Cardiac muscle cell (in vitro differentiated cells and primary cell): ENCODE measurements around the gene CRYBG2. TPM values are rescaled to one million over a fixed set of nuclear protein-coding genes. Genes with fewer than 3 reads are reported as not detected.

Source experiments
- DNase-seq, 2 donors: peaks; one replicate each; pipeline versions ENCODE4 v3.0.0 to v3.0.0-alpha.2; 2010 to 2017; ENCODE audit warnings: low read depth in 1 of 2, low spot score in 1 of 2
- H3K27ac ChIP-seq: fragments of 200-600 bp; sonication (generic); 2 replicates; pipeline ENCODE4 v1.5.1; 2016
- H3K27me3 ChIP-seq: fragments of 200-600 bp; sonication (generic); 2 replicates; pipeline ENCODE4 v1.6.0; 2016; ENCODE audit warnings: control low read depth
- H3K36me3 ChIP-seq: fragments of 200-600 bp; sonication (generic); 2 replicates; pipeline ENCODE4 v1.5.1; 2016; ENCODE audit warnings: control low read depth
- H3K4me1 ChIP-seq: fragments of 200-600 bp; sonication (generic); 2 replicates; pipeline ENCODE4 v1.8.1; 2017; ENCODE audit warnings: low read depth, mild to moderate bottlenecking, mixed run types
- H3K4me3 ChIP-seq: fragments of 200-600 bp; sonication (generic); 2 replicates; pipeline ENCODE4 v1.5.1; 2016; ENCODE audit warnings: mild to moderate bottlenecking
- H3K9me3 ChIP-seq: fragments of 200-600 bp; sonication (generic); 2 replicates; pipeline ENCODE4 v1.5.1; 2017; ENCODE audit warnings: low read depth, mild to moderate bottlenecking, control low read depth
- polyA plus RNA-seq: library from polyadenylated mRNA; unstranded; fragments of >200 nt; fragmentation: Nextera tagmentation; extraction: Ambion mirVana; gene quantifications from 2 replicates; pipeline ENCODE4 v1.2.1, GENCODE V29; 2016
- total RNA-seq: library from RNA; depleted of rRNA; stranded (reverse); fragments of >200 nt; gene quantifications from 2 replicates; pipeline ENCODE4 v1.2.3, GENCODE V29; 2016
- TF ChIP-seq, protein P1 (sequence below): IDR thresholded peaks from 2 replicates; pipeline ENCODE4 v1.5.1; 2012; ENCODE audit warnings: low read depth, mild to moderate bottlenecking, low read length

The CRYBG2 gene, protein sequence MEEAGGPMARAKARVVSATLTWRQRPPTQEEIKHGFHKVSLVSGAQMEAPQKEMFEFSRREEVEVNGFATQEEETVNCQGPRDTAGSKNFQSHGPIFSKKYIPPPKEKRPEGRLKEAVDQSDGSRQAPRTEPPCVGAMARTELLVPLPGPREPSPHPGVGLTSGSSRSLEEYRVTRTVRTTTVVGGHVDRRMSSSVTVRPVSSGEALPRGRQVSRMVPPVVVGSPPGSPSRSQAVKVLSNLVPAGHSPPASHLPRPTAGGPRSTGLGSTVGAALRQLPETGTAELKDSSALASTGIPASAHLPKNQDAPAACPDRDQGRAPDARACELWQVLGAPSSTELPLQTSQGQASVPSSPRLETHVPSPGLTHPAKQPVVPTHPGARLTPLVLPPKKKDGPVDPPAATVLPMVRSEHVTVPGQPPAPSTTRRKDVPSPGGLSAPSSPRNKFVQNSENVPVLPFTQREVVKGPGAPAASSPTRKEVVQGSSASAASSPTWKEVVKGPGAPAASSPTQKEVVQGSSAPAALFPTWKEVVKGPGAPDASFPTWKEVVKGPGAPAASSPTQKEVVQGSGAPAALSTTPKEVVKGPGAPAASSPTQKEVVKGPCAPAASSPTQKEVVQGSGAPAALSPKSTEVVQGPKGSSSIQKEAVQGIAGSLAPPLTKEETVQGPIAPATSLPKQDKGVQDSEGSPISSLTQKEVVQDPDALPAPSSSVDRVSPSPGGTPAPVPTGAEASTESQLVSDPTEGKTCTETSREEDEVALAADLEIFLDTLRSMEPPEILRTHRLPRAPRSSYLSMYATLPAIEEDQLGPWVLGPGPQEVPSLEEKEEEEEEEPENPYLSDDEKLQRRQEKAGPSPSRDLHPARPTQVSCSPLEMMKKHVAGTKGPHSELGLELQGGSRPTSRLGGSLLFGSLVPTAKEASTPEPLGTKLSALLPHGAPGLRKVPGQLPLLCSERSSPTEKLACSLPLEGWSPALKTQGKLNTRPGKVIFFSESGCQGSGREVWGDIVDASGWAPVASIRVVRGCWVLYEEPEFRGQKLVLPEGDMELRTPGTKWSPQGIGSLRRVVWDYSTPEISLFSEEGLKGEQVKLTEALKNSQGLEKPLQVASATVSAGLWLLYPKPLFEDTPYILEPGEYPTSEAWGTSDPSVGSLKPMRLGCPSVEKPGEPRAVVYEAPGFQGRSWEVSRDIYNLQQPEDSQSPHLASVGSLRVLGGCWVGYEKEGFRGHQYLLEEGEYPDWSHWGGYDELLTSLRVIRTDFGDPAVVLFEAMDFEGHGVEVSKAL (N-terminal part only)
- total RNA-seq (0.06 TPM in 1 of 2 replicates, not detected in the other), polyA plus RNA-seq (0.89 and 1.7 TPM in 2 replicates)

DNA sequence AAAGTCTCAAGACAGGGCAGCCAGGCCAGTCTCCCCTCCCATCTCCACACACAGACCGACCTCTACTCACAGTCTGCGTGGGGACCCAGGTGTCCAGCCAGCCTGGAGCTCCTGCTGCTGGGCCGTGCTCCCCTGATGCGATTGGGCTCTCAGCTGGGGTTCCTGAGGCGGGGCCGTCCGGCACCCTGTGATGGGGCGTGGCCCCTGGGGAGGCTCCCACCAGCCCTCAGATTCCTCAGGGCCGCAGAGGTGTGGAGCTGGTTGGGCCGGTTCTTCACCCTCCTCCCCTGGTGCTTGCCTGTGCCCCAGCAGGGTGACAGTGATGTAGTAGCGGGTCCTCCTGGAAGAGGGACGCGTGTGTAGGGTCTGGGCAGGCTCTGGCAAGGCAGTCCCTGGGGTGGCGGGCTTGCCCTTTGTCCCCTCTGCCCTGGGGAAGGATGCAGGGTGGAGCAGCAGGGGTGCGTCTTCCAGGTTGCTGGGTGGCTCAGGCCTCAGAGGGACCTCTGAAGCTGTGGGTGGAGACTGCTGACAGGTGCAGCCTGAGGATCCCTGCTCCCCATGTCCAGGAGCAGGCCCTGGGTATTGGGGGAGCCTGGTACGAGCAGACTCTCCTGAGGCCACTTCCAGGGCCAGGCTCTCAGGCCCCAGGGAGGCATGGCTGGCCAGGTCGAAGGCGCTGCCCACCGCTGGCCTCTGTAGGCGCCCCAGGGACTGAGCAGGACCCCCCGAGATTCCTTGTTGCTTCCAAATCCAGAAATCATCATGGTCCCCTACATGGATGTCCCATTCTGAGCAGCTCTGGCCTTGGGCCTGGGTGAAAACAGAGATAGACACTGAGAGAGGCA is at the start of gene CRYBG2:
CRYBG2 (minus strand) TSS at position 155 of the 845 bp plus-strand sequence. CDS start 7,473 bp downstream, outside the sequence.
- DNase-seq, result no peak
- no peak within 1 kb of the TSS for H3K27ac ChIP-seq

DNA sequence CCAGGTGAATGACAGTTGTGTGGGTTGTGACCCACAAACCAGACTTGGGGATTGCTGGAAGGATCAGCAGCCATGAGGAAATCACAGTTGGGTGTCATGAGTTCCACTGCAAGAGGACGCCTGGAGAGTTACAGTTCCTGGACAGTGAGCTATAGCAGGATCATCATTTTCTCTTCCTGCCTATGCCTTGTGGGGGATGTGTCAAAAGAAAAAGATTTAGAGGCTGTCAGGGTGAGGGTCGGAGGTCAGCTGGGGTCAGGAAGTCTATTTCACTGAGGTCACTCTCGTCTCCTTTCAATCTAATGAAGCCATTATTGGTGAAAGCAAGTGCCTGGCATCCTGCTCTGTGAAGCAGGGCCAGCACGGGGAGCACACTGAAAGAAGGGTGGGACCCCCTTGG is 49.7 kb upstream of the CRYBG2 start:
- Histone ChIP-seq H3K27ac (no peak overlapping the region), H3K4me1 (no peaks in the 10 kb centered on the region), H3K27me3 (no peaks in the 10 kb centered on the region), H3K4me3 (no peak overlapping the region), H3K36me3 (no peaks in the 10 kb centered on the region), H3K9me3 (no peaks in the 10 kb centered on the region)
- no peak for DNase-seq
- TF ChIP-seq, protein P1, sequence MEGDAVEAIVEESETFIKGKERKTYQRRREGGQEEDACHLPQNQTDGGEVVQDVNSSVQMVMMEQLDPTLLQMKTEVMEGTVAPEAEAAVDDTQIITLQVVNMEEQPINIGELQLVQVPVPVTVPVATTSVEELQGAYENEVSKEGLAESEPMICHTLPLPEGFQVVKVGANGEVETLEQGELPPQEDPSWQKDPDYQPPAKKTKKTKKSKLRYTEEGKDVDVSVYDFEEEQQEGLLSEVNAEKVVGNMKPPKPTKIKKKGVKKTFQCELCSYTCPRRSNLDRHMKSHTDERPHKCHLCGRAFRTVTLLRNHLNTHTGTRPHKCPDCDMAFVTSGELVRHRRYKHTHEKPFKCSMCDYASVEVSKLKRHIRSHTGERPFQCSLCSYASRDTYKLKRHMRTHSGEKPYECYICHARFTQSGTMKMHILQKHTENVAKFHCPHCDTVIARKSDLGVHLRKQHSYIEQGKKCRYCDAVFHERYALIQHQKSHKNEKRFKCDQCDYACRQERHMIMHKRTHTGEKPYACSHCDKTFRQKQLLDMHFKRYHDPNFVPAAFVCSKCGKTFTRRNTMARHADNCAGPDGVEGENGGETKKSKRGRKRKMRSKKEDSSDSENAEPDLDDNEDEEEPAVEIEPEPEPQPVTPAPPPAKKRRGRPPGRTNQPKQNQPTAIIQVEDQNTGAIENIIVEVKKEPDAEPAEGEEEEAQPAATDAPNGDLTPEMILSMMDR, result no peak

More for the DNA sequence above, at the start of gene CRYBG2:
- H3K4me3 ChIP-seq, result no peak within 1 kb of the TSS
- no peaks in the 10 kb centered on the region for H3K9me3 ChIP-seq
- TF ChIP-seq, protein P1, result no peak
- peaks cover 26% of the 10 kb centered on the region for H3K27me3 ChIP-seq
- no peaks in the 10 kb centered on the region for H3K36me3 ChIP-seq
- peaks cover 10% of the 10 kb centered on the region for H3K4me1 ChIP-seq

DNA sequence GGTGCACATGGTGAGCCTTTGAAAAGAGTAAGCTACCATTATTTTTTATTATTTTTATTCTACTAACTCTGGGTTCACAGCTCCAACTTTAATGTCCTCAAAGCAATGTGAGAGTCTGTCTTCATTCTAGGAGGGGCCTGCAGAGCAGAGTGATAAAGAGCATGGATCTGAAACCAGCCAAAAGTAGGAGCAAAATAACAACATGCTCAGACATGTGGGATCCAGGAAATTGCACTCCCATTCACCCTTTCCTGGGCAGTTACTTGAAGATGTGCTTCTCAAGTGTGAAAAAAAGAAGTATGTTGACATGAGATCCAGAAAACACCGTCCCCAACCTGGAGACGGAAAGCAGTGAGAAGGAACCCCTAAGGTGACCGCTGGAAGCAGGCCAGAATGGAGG is 48.0 kb upstream of the CRYBG2 start:
- TF ChIP-seq, protein P1, result no peak
- Histone ChIP-seq H3K27me3 (no peaks in the 10 kb centered on the region), H3K9me3 (no peaks in the 10 kb centered on the region), H3K4me1 (no peaks in the 10 kb centered on the region), H3K4me3 (no peak overlapping the region), H3K27ac (no peak overlapping the region), H3K36me3 (no peaks in the 10 kb centered on the region)
- no peak for DNase-seq

DNA sequence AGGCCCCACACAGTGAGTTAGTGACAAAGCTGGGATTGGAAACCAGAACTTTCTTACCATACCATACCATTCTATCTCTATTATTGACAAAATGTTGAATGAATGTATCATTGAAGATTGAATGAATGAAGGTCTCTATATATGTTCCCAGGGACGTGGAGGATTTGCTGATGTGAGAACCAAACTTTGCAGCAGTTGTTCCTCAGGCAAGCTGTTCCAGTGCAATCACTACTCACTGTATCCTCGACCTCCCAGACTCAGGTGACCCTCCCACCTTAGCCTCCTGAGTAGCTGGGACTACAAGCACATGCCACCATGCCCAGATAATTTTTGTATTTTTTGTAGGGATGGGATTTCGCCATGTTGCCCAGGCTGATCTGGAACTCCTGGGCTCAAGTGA is 45.1 kb upstream of the CRYBG2 start:
- TF ChIP-seq, protein P1, result no peak
- H3K9me3 ChIP-seq, result no peaks in the 10 kb centered on the region
- no peak overlapping the region for H3K27ac ChIP-seq

More for the DNA sequence above, 45.1 kb upstream of the CRYBG2 start:
- H3K27me3 ChIP-seq, result no peaks in the 10 kb centered on the region
- no peaks in the 10 kb centered on the region for H3K4me1 ChIP-seq
- H3K36me3 ChIP-seq, result no peaks in the 10 kb centered on the region
- H3K4me3 ChIP-seq, result no peak overlapping the region
- no peak for DNase-seq
